Measurements from ENCODE around the gene CASZ1. TPM values are rescaled to one million over a fixed set of nuclear protein-coding genes. Genes with fewer than 3 reads are reported as not detected.

The CASZ1 gene
- total RNA-seq, 4 donors from 2014 or later: 0.88 to 6.8 (median 1.7) TPM

DNA sequence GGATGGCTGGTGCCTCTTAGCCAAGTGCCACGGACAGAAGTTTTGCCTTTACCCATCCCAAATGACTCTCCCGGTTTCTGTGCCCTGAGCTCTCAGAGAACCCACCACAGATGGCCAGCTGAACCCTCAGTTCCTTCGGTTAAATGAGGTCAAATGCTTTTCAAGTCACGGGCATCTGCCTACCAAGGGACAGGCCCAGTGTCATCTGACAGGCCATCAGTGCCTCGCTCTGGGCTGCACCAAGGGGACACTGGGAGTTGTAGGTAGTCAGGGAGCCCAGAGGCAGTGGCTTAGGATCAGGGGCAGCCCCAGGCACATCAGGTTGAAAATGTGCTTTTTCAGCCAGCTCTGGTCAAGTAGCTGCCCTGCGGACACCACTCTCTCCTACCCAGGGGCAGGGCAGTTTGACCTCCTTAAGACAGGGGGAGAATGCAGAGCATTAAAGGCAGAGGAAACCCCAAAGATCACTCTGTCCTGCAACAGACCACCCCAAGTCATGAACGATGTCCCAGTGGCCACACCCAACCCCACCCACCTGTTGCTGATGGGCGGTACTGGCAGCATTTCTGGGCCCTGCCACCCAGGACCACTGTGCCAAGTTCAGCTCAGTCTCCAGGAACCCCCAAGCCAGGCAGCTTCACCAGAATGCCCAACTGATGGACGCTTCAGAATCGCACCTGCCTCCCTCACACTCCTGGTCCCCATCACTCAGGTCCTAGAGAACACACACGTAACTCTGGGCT, 60.7 kb downstream of the CASZ1 start:
- TF ChIP-seq, protein P1, sequence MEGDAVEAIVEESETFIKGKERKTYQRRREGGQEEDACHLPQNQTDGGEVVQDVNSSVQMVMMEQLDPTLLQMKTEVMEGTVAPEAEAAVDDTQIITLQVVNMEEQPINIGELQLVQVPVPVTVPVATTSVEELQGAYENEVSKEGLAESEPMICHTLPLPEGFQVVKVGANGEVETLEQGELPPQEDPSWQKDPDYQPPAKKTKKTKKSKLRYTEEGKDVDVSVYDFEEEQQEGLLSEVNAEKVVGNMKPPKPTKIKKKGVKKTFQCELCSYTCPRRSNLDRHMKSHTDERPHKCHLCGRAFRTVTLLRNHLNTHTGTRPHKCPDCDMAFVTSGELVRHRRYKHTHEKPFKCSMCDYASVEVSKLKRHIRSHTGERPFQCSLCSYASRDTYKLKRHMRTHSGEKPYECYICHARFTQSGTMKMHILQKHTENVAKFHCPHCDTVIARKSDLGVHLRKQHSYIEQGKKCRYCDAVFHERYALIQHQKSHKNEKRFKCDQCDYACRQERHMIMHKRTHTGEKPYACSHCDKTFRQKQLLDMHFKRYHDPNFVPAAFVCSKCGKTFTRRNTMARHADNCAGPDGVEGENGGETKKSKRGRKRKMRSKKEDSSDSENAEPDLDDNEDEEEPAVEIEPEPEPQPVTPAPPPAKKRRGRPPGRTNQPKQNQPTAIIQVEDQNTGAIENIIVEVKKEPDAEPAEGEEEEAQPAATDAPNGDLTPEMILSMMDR (IDR thresholded peaks at IDR 0.05; ENCODE audit: low read depth): no peak

DNA sequence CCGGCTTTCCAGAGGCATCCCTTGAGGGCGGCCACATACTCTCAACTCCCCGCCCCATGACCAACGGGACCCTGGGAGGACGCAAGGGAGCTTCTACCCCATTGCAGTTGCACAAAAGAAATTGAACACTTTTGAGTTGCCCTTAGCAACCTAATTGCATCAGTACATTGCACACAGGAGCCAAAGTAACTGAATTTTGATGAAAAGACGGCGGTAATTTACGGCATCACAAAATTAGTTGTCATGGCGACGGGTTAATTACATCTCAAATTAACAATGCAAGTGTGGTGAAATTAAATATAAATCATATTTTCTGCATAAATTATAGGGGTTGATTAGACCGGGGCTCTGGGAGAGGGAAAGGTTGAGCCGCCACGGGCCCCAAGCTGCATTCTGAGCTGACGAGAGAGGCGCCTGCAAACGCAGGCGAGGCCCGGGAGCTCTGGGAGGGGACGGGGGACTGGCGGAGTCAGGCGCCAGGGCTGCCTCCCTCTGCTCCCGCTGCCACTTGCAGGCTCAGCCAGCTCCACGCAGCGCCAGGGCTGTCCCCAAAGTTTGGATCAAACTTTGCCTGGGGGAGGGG, 61.4 kb downstream of the CASZ1 start:
- TF ChIP-seq, protein P1 (IDR thresholded peaks at IDR 0.05; ENCODE audit: low read depth): no peak

DNA sequence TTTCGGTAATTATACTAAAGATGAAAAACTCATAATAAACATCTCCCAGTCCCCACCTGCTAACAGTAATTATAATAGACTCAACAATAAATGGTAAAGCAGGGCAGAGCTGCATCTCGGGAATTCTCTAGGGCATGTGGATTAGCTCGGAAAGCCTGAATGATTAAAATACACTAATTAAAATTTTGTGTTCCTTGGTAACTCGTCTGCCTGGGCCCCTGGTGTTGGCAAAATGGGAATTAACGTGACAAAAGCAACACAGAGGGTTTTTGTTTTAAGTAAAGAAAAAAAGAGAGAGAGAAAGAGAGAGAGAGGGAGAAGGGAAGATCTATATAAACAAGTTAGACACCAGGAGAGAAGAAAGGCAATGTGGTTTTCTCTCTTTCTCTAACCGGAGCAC, 62.1 kb downstream of the CASZ1 start:
- TF ChIP-seq, protein P1 (IDR thresholded peaks at IDR 0.05; ENCODE audit: low read depth): no peak

DNA sequence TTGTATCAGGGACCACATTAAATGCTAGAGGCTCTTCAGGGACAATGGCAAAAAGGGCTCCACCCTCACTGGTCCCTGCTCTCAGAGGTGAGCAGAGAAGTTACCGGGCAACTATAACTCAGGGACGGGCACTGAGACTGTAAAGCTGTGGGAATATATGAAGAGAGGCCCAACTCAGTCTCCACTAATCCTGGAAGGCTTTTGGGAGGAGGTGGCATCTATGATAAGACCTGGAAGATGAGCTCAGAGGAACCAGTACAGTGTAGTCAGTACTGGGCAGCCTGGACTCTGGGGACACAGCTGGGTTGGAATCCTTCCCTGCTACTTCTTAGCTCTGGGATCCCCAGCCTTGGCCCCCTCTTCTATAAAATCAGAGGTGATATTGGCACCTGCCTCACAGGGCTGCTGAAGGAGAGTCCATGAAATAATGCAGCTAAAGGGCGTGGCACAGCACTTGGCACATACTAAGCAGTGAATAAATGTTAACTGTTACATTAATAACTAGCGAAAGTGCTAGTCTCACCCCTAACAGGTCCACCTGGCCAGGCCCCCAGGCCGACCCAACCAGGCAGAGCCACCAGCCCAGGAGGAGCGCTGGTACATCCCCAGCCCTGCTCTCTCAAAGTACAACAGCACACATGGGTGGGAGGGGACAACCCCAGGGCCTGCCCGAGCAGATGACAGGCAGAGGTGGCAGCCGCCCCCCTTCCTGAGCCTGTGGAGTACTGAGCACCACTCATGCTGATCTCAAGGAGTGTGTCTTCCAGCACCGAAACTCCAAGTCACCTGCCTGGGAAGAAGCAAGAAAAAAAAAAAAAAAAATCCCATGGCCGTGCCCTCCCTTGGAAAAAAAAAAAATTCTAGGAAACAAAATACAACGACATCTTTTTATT, 62.7 kb downstream of the CASZ1 start:
- TF ChIP-seq, protein P1 (IDR thresholded peaks at IDR 0.05; ENCODE audit: low read depth): no peak

DNA sequence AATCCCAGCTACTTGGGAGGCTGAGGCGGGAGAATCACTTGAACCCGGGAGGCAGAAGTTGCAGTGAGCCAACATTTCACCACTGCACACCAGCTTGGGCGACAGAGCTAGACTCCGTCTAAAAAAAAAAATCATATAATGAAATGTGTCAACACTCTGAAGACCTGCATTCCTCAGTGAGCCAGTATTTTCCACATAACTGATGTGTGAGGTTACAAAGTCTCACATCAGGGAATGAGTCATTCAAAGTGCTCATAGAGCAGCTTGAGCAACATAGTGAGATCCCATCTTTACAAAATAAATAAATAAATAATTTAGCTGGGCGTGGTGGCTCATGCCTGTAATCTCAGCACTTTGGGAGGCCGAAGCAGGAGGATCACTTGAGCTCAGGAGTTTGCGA, 65.5 kb downstream of the CASZ1 start:
- TF ChIP-seq, protein P1 (IDR thresholded peaks at IDR 0.05; ENCODE audit: low read depth): no peak

DNA sequence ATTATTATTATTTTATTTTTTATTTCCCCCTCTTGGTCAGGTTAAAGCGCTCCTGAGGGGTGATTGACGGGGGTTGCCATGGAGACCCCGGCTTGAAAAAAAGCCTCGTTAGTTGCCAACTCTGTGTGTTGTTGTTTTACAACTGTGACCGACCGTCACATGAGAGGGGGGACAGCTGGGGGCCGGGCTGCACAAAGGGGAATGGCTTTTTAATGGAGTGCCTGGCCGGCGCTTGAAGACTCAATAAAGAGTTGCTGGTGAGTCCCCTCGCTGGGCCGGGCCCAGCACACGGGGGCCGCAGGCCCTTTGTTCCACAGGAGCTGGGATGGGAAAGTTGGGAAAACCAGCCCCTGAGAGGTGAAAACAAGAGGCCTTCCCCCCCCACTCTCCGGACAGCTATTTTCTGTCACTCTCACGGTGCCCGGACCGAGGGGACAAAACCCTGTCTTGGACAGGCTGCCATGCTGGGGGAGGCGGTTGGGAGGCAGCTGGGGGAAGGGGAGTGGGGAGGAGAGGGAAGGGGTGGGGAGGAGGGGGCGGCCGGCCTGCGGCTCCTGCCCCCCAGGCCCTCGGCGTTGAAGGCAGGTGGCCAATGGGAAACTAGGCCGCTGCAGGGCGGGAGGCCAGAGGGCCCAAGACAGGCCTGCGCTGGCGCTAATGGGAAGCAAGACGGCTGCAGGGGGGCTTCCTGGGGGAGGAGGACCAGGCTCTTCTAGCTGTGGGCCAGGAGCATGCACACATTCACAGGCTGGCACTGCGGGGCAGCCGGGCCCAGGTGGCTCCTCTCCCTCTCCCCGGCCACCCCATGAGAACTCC, 67.6 kb downstream of the CASZ1 start:
- TF ChIP-seq, protein P1 (IDR thresholded peaks at IDR 0.05; ENCODE audit: low read depth): no peak
